ENCODE measurements around the gene DGUOK. TPM values are rescaled to one million over a fixed set of nuclear protein-coding genes. Genes with fewer than 3 reads are reported as not detected.

Gene DGUOK
- total RNA-seq, 2 donors from 2014 or later = 77.4 to 107 TPM

GRCh38 chr2:73911548-73912208 is 15.0 kb upstream of the DGUOK start:
- DNase-seq (ENCODE audit: low spot score) = no peak
- Histone ChIP-seq H3K9me3 (no peaks in the 10 kb centered on the region), H3K4me1 (replicated peaks) (no peaks in the 10 kb centered on the region), H3K27me3 (replicated peaks; ENCODE audit: insufficient read depth) (no peaks in the 10 kb centered on the region), H3K4me3 (no peak overlapping the region), H3K27ac (no peak overlapping the region), H3K36me3 (no peaks in the 10 kb centered on the region)
- WGBS = 74% methylated on average over 8 of the region's 8 CpGs
- TF ChIP-seq POLR2A (IDR thresholded peaks at IDR 0.05) (no peak), POLR2AphosphoS5 (IDR thresholded peaks at IDR 0.05) (peak; percentile 26), CTCF (IDR thresholded peaks at IDR 0.05) (no peak)
- intact Hi-C loops (cut with DNase I) = no loop called here

DNA sequence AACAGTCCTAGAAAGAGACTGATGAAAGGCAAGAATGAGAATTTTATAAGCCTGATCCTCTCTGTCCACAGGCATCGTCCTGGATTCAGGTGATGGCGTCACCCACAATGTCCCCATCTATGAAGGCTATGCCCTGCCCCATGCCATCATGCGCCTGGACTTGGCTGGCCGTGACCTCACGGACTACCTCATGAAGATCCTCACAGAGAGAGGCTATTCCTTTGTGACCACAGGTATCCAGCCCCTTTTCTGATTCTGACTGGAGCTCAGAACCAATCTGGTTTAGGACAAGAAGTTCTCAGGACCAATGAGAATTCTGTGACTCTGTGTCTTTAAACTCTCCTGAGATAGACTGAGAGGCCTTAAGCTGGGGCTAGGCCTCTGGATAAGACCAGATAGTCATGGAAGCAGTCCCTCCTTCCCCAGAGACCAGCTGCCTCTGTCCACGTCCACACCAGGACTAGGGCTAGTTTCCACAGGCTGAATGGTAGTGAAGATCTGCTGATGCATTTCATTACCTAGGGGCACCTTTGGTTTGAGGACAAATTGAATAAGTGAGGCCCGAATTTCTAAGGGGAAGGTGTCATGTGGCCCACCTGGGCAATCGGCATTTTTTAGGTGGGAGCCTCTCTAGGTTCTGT is 13.1 kb upstream of the DGUOK start:
- no peaks in the 10 kb centered on the region for H3K36me3 ChIP-seq
- H3K27ac ChIP-seq = no peak overlapping the region
- DNase-seq (ENCODE audit: low spot score) = no peak
- 89% methylated on average over 8 of the region's 8 CpGs for WGBS
- H3K4me1 ChIP-seq (replicated peaks) = no peaks in the 10 kb centered on the region
- no peaks in the 10 kb centered on the region for H3K9me3 ChIP-seq
- H3K27me3 ChIP-seq (replicated peaks; ENCODE audit: insufficient read depth) = no peaks in the 10 kb centered on the region
- H3K4me3 ChIP-seq = no peak overlapping the region
- intact Hi-C loops (cut with DNase I) = no loop called here
- no peak for TF ChIP-seq POLR2AphosphoS5 (IDR thresholded peaks at IDR 0.05)
- no peak for TF ChIP-seq CTCF (IDR thresholded peaks at IDR 0.05)
- TF ChIP-seq POLR2A (IDR thresholded peaks at IDR 0.05) = no peak

- intact Hi-C loops (cut with DNase I) = no loop called here
- Histone ChIP-seq H3K4me1 (replicated peaks) (no peaks in the 10 kb centered on the region), H3K27ac (no peak overlapping the region), H3K9me3 (no peaks in the 10 kb centered on the region), H3K4me3 (no peak overlapping the region), H3K36me3 (no peaks in the 10 kb centered on the region), H3K27me3 (replicated peaks; ENCODE audit: insufficient read depth) (no peaks in the 10 kb centered on the region)
- 87% methylated on average over 4 of the region's 4 CpGs for WGBS
- no peak for DNase-seq (ENCODE audit: low spot score)
- TF ChIP-seq POLR2AphosphoS5 (IDR thresholded peaks at IDR 0.05) (no peak), POLR2A (IDR thresholded peaks at IDR 0.05) (no peak), CTCF (IDR thresholded peaks at IDR 0.05) (no peak)
These were observed 12.0 kb upstream of the DGUOK start for GRCh38 chr2:73914667-73915066.

DNA sequence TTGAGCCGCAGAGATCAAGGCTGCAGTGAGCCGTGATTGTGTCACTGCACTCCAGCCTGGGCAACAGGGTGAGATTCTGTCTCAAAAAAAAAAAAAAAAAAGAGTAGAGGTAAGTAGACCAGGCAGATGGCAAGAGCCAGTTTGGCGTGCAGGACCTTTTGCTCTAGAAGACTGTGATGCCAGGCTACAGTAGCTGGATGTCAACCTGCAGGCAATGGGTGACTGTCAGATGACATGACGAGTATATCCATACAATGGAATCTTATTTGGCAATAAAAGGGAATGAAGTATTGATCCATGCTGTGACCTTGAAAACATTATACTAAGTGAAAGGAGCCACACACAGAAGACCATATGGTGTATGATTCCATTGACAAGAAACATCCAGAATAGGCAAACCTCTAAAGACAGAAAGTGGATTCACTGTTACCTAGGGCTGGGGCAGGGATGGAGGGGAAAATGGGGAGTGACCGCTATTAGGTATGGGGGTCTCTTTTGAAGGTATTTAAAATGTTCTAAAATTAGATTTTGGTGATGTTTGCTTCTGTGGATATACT is 11.2 kb upstream of the DGUOK start:
- intact Hi-C loops (cut with DNase I) = no loop called here
- WGBS = 92% methylated on average over 5 of the region's 5 CpGs
- DNase-seq (ENCODE audit: low spot score) = no peak
- TF ChIP-seq CTCF (IDR thresholded peaks at IDR 0.05) (no peak), POLR2AphosphoS5 (IDR thresholded peaks at IDR 0.05) (no peak), POLR2A (IDR thresholded peaks at IDR 0.05) (no peak)
- no peaks in the 10 kb centered on the region for H3K4me1 ChIP-seq (replicated peaks)
- H3K9me3 ChIP-seq = no peaks in the 10 kb centered on the region
- no peaks in the 10 kb centered on the region for H3K36me3 ChIP-seq
- no peak overlapping the region for H3K4me3 ChIP-seq
- no peak overlapping the region for H3K27ac ChIP-seq
- no peaks in the 10 kb centered on the region for H3K27me3 ChIP-seq (replicated peaks; ENCODE audit: insufficient read depth)

GRCh38 chr2:73916666-73917065 is 10.0 kb upstream of the DGUOK start:
- WGBS = 36% methylated on average over 2 of the region's 2 CpGs
- no peaks in the 10 kb centered on the region for H3K4me1 ChIP-seq (replicated peaks)
- H3K27ac ChIP-seq = no peak overlapping the region
- TF ChIP-seq POLR2A (IDR thresholded peaks at IDR 0.05) (no peak), CTCF (IDR thresholded peaks at IDR 0.05) (no peak), POLR2AphosphoS5 (IDR thresholded peaks at IDR 0.05) (peak; percentile 35)
- no peaks in the 10 kb centered on the region for H3K36me3 ChIP-seq
- no peaks in the 10 kb centered on the region for H3K9me3 ChIP-seq
- no peak for DNase-seq (ENCODE audit: low spot score)
- intact Hi-C loops (cut with DNase I) = no loop called here
- H3K27me3 ChIP-seq (replicated peaks; ENCODE audit: insufficient read depth) = no peaks in the 10 kb centered on the region
- no peak overlapping the region for H3K4me3 ChIP-seq

All from prostate gland (tissue), 2 donors.